ENCODE measurements around the gene CD300LF. TPM values are rescaled to one million over a fixed set of nuclear protein-coding genes. Genes with fewer than 3 reads are reported as not detected.

Gene CD300LF
- total RNA-seq, 6 experiments from 2014 or later, result 0.44 to 2.6 (median 0.74) TPM; not detected in 1

DNA sequence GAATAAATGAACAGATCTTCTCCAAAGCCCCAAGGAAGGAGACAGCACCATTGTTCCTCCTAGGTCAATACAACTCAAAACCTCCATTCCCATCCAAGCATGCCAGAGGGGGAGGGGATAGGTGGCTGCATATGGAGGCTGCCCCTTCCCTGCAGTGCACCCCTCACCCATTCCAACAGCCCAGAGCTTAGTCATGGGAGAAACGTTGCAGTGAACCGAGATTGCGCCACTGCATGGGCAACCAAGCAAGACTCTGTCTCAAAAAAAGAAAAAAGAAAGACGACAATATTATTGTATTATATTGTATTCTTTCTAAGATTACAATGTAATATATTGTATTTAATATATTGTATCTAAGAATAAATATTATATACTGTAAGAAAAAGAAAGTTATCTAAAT, 52.8 kb downstream of the CD300LF start:
- Histone ChIP-seq H3K4me3 (no peak overlapping the region), H3K27me3 (no peaks in the 10 kb centered on the region), H3K27ac (no peak overlapping the region), H3K9me3 (no peaks in the 10 kb centered on the region), H3K36me3 (no peaks in the 10 kb centered on the region), H3K4me1 (no peaks in the 10 kb centered on the region)
- WGBS (ENCODE audit: insufficient coverage, low coverage, low lambda C conversion rate, missing lambda C conversion rate), result 38% methylated on average over 4 of the region's 4 CpGs
- no peak for TF ChIP-seq POLR2A (IDR thresholded peaks at IDR 0.05)
- no peak for TF ChIP-seq CTCF (IDR thresholded peaks at IDR 0.05)
- DNase-seq (peak in 1 of 3 donors; percentile 18), ATAC-seq (no peak)
- intact Hi-C loops (cut with DNase I), result loop anchor here (10.0 kb wide), 1 partner anchor 205 kb away; no protein-coding TSS in a partner anchor

DNA sequence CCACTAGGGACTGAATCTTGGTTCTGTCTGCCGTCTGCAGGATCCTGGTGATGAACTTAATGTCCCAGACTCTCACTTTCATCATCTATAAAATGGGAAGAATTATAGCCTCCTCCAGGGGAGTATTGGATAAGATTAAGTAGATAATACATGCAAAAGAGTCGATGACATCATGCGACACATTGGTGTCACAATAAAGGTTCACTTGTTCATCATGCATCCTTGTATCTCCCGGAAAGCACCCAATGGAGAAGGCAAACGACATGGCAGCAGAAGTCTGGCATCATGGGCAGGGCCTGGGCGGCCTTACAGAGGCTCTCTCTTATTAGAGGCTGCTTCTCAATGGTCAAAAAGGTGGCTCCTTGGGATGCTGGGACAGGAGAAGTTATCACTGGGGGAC, 54.1 kb downstream of the CD300LF start:
- H3K36me3 ChIP-seq, result no peaks in the 10 kb centered on the region
- no peak overlapping the region for H3K27ac ChIP-seq
- intact Hi-C loops (cut with DNase I), result loop anchor here (10.0 kb wide), 1 partner anchor 206 kb away; no protein-coding TSS in a partner anchor
- 80% methylated on average over 3 of the region's 6 CpGs for whole genome bisulfite sequencing (ENCODE audit: insufficient coverage, low coverage, low lambda C conversion rate, missing lambda C conversion rate)
- H3K27me3 ChIP-seq, result no peaks in the 10 kb centered on the region
- no peaks in the 10 kb centered on the region for H3K9me3 ChIP-seq
- TF ChIP-seq CTCF (IDR thresholded peaks at IDR 0.05) (no peak), POLR2A (IDR thresholded peaks at IDR 0.05) (no peak)
- no peak for DNase-seq
- ATAC-seq, result no peak
- no peaks in the 10 kb centered on the region for H3K4me1 ChIP-seq
- H3K4me3 ChIP-seq, result no peak overlapping the region

DNA sequence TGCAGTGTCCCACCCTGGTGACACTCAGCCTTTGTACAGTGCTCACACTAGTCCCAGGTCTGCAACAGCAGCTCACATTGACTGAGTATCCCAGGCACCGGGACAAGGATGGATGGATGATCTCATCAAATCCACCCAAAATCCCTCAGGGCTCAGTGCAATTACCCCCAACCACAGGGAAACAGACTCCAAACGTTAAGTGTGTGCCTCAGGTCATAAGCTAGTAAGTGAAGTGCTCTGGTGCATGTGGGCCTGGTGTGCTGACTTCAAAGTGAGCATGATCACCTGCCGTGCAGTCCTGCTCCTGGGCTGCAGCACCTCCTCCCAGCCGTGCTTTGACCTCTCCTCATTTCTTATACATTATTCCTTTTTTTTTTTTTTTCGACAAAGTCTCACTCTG, 58.0 kb downstream of the CD300LF start:
- H3K27me3 ChIP-seq, result no peaks in the 10 kb centered on the region
- intact Hi-C loops (cut with DNase I), result loop anchor here (10.0 kb wide), 1 partner anchor 210 kb away; no protein-coding TSS in a partner anchor

GRCh38 chr17:74652020-74652419, 60.7 kb downstream of the CD300LF start:
- Histone ChIP-seq H3K9me3 (no peaks in the 10 kb centered on the region), H3K4me3 (no peak overlapping the region), H3K36me3 (no peaks in the 10 kb centered on the region), H3K4me1 (no peaks in the 10 kb centered on the region), H3K27me3 (no peaks in the 10 kb centered on the region), H3K27ac (no peak overlapping the region)
- 0% methylated on average over 1 of the region's 3 CpGs for WGBS (ENCODE audit: insufficient coverage, low coverage, low lambda C conversion rate, missing lambda C conversion rate)
- no peak for ATAC-seq
- intact Hi-C loops (cut with DNase I), result loop anchor here (10.0 kb wide), 1 partner anchor 213 kb away; no protein-coding TSS in a partner anchor
- DNase-seq, result no peak
- TF ChIP-seq CTCF (IDR thresholded peaks at IDR 0.05) (no peak), POLR2A (IDR thresholded peaks at IDR 0.05) (no peak)

More for the DNA sequence above, 58.0 kb downstream of the CD300LF start:
- DNase-seq (no peak), ATAC-seq (no peak)
- Histone ChIP-seq H3K4me3 (no peak overlapping the region), H3K4me1 (no peaks in the 10 kb centered on the region), H3K9me3 (no peaks in the 10 kb centered on the region), H3K36me3 (no peaks in the 10 kb centered on the region), H3K27ac (no peak overlapping the region)
- WGBS (ENCODE audit: insufficient coverage, low coverage, low lambda C conversion rate, missing lambda C conversion rate), result 39% methylated on average over 3 of the region's 5 CpGs
- TF ChIP-seq POLR2A (IDR thresholded peaks at IDR 0.05), result no peak
- no peak for TF ChIP-seq CTCF (IDR thresholded peaks at IDR 0.05)
